ENCODE results near the gene MCC. TPM values are rescaled to one million over a fixed set of nuclear protein-coding genes. Genes with fewer than 3 reads are reported as not detected.

The MCC gene
- total and polyA plus RNA-seq, 2 experiments from 2014 or later = 3.4 to 8.8 TPM

GRCh38 chr5:113150821-113151220, 337.4 kb downstream of the MCC start:
- DNase-seq = no peak
- H3K9me2 ChIP-seq (ENCODE audit: insufficient read depth) = no peaks in the 10 kb centered on the region
- no peak overlapping the region for H3K4me3 ChIP-seq
- H3K9ac ChIP-seq = no peak overlapping the region
- no peak overlapping the region for H2AFZ ChIP-seq
- no peaks in the 10 kb centered on the region for H4K20me1 ChIP-seq (ENCODE audit: insufficient read depth)
- H3K36me3 ChIP-seq (ENCODE audit: low read depth) = no peaks in the 10 kb centered on the region
- no peaks in the 10 kb centered on the region for H3K27me3 ChIP-seq (replicated peaks; ENCODE audit: insufficient read depth)
- no peaks in the 10 kb centered on the region for H3K79me2 ChIP-seq (ENCODE audit: insufficient read depth)
- H3K9me3 ChIP-seq (ENCODE audit: low read depth) = no peaks in the 10 kb centered on the region
- 97% methylated on average over 7 of the region's 7 CpGs for WGBS, 2 experiments (ENCODE audit: low coverage in 1 of 2, low lambda C conversion rate in 2 of 2, missing lambda C conversion rate in 2 of 2)
- peaks cover 14% of the 10 kb centered on the region for H3F3A ChIP-seq (ENCODE audit: insufficient read depth)
- in situ Hi-C loops (cut with MboI) = no loop called here
- H3K4me2 ChIP-seq (ENCODE audit: unreplicated experiment) = no peak overlapping the region
- TF ChIP-seq EZH2phosphoT487 (IDR thresholded peaks at IDR 0.05; ENCODE audit: insufficient read depth, low read depth) (no peak), EZH2 (IDR thresholded peaks at IDR 0.05; ENCODE audit: insufficient read depth, poor library complexity, severe bottlenecking) (no peak)
- peaks cover 18% of the 10 kb centered on the region for H3K4me1 ChIP-seq (ENCODE audit: insufficient read depth)
- no peak overlapping the region for H3K27ac ChIP-seq

GRCh38 chr5:113150221-113150620, 338.0 kb downstream of the MCC start:
- no peak overlapping the region for H3K4me2 ChIP-seq (ENCODE audit: unreplicated experiment)
- no peaks in the 10 kb centered on the region for H3K9me2 ChIP-seq (ENCODE audit: insufficient read depth)
- 94 to 96% methylated on average over 2 of the region's 2 CpGs for WGBS, 2 experiments (ENCODE audit: low coverage in 1 of 2, low lambda C conversion rate in 2 of 2, missing lambda C conversion rate in 2 of 2)
- H3K36me3 ChIP-seq (ENCODE audit: low read depth) = no peaks in the 10 kb centered on the region
- H3K9me3 ChIP-seq (ENCODE audit: low read depth) = no peaks in the 10 kb centered on the region
- no peak overlapping the region for H3K9ac ChIP-seq
- in situ Hi-C loops (cut with MboI) = no loop called here
- no peaks in the 10 kb centered on the region for H4K20me1 ChIP-seq (ENCODE audit: insufficient read depth)
- no peak overlapping the region for H3K27ac ChIP-seq
- H3K79me2 ChIP-seq (ENCODE audit: insufficient read depth) = no peaks in the 10 kb centered on the region
- TF ChIP-seq EZH2 (IDR thresholded peaks at IDR 0.05; ENCODE audit: insufficient read depth, poor library complexity, severe bottlenecking) = no peak
- no peak for TF ChIP-seq EZH2phosphoT487 (IDR thresholded peaks at IDR 0.05; ENCODE audit: insufficient read depth, low read depth)
- H2AFZ ChIP-seq = no peak overlapping the region
- no peaks in the 10 kb centered on the region for H3K27me3 ChIP-seq (replicated peaks; ENCODE audit: insufficient read depth)
- H3K4me3 ChIP-seq = no peak overlapping the region
- peaks cover 14% of the 10 kb centered on the region for H3F3A ChIP-seq (ENCODE audit: insufficient read depth)
- H3K4me1 ChIP-seq (ENCODE audit: insufficient read depth) = peaks cover 18% of the 10 kb centered on the region
- DNase-seq = no peak

- H3K27me3 ChIP-seq (replicated peaks; ENCODE audit: insufficient read depth) = no peaks in the 10 kb centered on the region
- peak overlapping the region; percentile 69 for H3K27ac ChIP-seq
- in situ Hi-C loops (cut with MboI) = no loop called here
- peaks cover 9% of the 10 kb centered on the region for H3F3A ChIP-seq (ENCODE audit: insufficient read depth)
- H3K9ac ChIP-seq = no peak overlapping the region
- H3K4me3 ChIP-seq = no peak overlapping the region
- H4K20me1 ChIP-seq (ENCODE audit: insufficient read depth) = no peaks in the 10 kb centered on the region
- H3K4me2 ChIP-seq (ENCODE audit: unreplicated experiment) = peak overlapping the region; percentile 6
- H3K9me3 ChIP-seq (ENCODE audit: low read depth) = no peaks in the 10 kb centered on the region
- H3K36me3 ChIP-seq (ENCODE audit: low read depth) = no peaks in the 10 kb centered on the region
- no peak overlapping the region for H2AFZ ChIP-seq
- no peak for DNase-seq
- WGBS, 2 experiments (ENCODE audit: low coverage in 1 of 2, low lambda C conversion rate in 2 of 2, missing lambda C conversion rate in 2 of 2) = 93 to 94% methylated on average over 7 of the region's 7 CpGs
- no peaks in the 10 kb centered on the region for H3K9me2 ChIP-seq (ENCODE audit: insufficient read depth)
- H3K4me1 ChIP-seq (ENCODE audit: insufficient read depth) = peaks cover 11% of the 10 kb centered on the region
- H3K79me2 ChIP-seq (ENCODE audit: insufficient read depth) = no peaks in the 10 kb centered on the region
- TF ChIP-seq EZH2 (IDR thresholded peaks at IDR 0.05; ENCODE audit: insufficient read depth, poor library complexity, severe bottlenecking) (no peak), EZH2phosphoT487 (IDR thresholded peaks at IDR 0.05; ENCODE audit: insufficient read depth, low read depth) (no peak)
Observed at GRCh38 chr5:113147537-113147936, 340.7 kb downstream of the MCC start.

GRCh38 chr5:113147101-113147508, 341.1 kb downstream of the MCC start:
- H3K9ac ChIP-seq = peak overlapping the region; percentile 54; the same call in 1 of the 2 replicates
- H3K36me3 ChIP-seq (ENCODE audit: low read depth) = no peaks in the 10 kb centered on the region
- H3K4me1 ChIP-seq (ENCODE audit: insufficient read depth) = peaks cover 15% of the 10 kb centered on the region
- in situ Hi-C loops (cut with MboI) = no loop called here
- peaks cover 13% of the 10 kb centered on the region for H3F3A ChIP-seq (ENCODE audit: insufficient read depth)
- H3K27ac ChIP-seq = peak overlapping the region; percentile 69
- no peak overlapping the region for H2AFZ ChIP-seq
- peak; percentile 93 for DNase-seq
- no peaks in the 10 kb centered on the region for H3K27me3 ChIP-seq (replicated peaks; ENCODE audit: insufficient read depth)
- H3K4me2 ChIP-seq (ENCODE audit: unreplicated experiment) = peak overlapping the region; percentile 39
- no peaks in the 10 kb centered on the region for H4K20me1 ChIP-seq (ENCODE audit: insufficient read depth)
- no peaks in the 10 kb centered on the region for H3K9me3 ChIP-seq (ENCODE audit: low read depth)
- no peak overlapping the region for H3K4me3 ChIP-seq
- 2 to 5% methylated on average over 4 of the region's 4 CpGs for WGBS, 2 experiments (ENCODE audit: low coverage in 1 of 2, low lambda C conversion rate in 2 of 2, missing lambda C conversion rate in 2 of 2)
- H3K9me2 ChIP-seq (ENCODE audit: insufficient read depth) = no peaks in the 10 kb centered on the region
- H3K79me2 ChIP-seq (ENCODE audit: insufficient read depth) = no peaks in the 10 kb centered on the region
- TF ChIP-seq EZH2phosphoT487 (IDR thresholded peaks at IDR 0.05; ENCODE audit: insufficient read depth, low read depth) (no peak), EZH2 (IDR thresholded peaks at IDR 0.05; ENCODE audit: insufficient read depth, poor library complexity, severe bottlenecking) (no peak)
